ENCODE data around the gene FILIP1L. TPM values are rescaled to one million over a fixed set of nuclear protein-coding genes. Genes with fewer than 3 reads are reported as not detected.

FILIP1L gene
- total RNA-seq, 2 donors from 2014 or later: 0.19 TPM; not detected in 1

Other genes with a start within 250 kb of the FILIP1L start
- gene TBC1D23, start 146.5 kb upstream of the FILIP1L start, total RNA-seq: 10 to 100 TPM; 21.5 to 31.4 TPM
- gene NIT2, start 220.3 kb upstream of the FILIP1L start, total RNA-seq: 10 to 100 TPM; 43.9 to 47.2 TPM